A549 (cell line): ENCODE results near the gene PPP4R2. TPM values are rescaled to one million over a fixed set of nuclear protein-coding genes. Genes with fewer than 3 reads are reported as not detected.

ENCODE experiments used
- ATAC-seq, 2 experiments: fragments of 200-7000 bp in 1 of 2; fragments of >200 bp in 1 of 2; cut with Nextera tagmentation in 1 of 2; cut with Tn5 transposase in 1 of 2; 3 replicates each; pipeline versions ENCODE4 v1.8.0 to v1.9.1; 2018 to 2020; ENCODE audit warnings: mild to moderate bottlenecking in 1 of 2, moderate library complexity in 1 of 2
- CTCF ChIA-PET: fragments of 300-600 bp; sonication (Branson Sonifier 250); formaldehyde crosslinking; extraction: SDS; loops from one replicate; lab custom pipeline; 2021; ENCODE audit warnings: antibody characterized with exemption, inconsistent platforms; lab: Yijun Ruan, JAX
- POLR2A ChIA-PET: fragments of 350-600 bp; formaldehyde crosslinking; extraction: SDS; loops from one replicate; lab custom pipeline; 2021; ENCODE audit warnings: antibody characterized with exemption, inconsistent platforms; lab: Yijun Ruan, JAX
- DNase-seq, 2 experiments: peaks; one replicate each; pipeline versions ENCODE4 v3.0.0 to v3.0.0-alpha.2; 2011 to 2016; ENCODE audit warnings: low read depth in 1 of 2, low spot score in 1 of 2
- FAIRE-seq: peaks from 2 replicates; lab custom pipeline; 2011; peaks lifted over from hg19 to GRCh38; lab: Jason Lieb, UNC
- H3K27ac ChIP-seq, 2 experiments: fragments of >200 bp; sonication (Bioruptor Twin); formaldehyde crosslinking; 3 replicates each; pipeline ENCODE4 v1.5.1; 2016 to 2017
- H3K4me1 ChIP-seq: fragments of >200 bp; sonication (Bioruptor Twin); formaldehyde crosslinking; 3 replicates; pipeline ENCODE4 v1.6.1; 2016
- H3K4me2 ChIP-seq: fragments of >200 bp; sonication (Bioruptor Twin); formaldehyde crosslinking; 3 replicates; pipeline ENCODE4 v1.6.1; 2016
- H3K4me3 ChIP-seq: fragments of >200 bp; sonication (Bioruptor Twin); formaldehyde crosslinking; 3 replicates; pipeline ENCODE4 v1.5.1; 2016
- H3K9me3 ChIP-seq: fragments of >200 bp; sonication (Bioruptor Twin); formaldehyde crosslinking; 3 replicates; pipeline ENCODE4 v1.6.1; 2016
- FOSB ChIP-seq: fragments of 250-450 bp; sonication (Bioruptor Pico); IDR thresholded peaks from 2 replicates; pipeline ENCODE4 v1.5.0; 2020; ENCODE audit warnings: mild to moderate bottlenecking, moderate library complexity
- FOSL2 ChIP-seq, 2 experiments: fragments of 450-650 bp in 1 of 2; fragments of >200 bp in 1 of 2; sonication (Bioruptor Twin) in 1 of 2; formaldehyde crosslinking; IDR thresholded peaks; 2 replicates each; pipeline versions ENCODE4 v1.5.0 to v1.6.1; 2016 to 2020; ENCODE audit warnings: mild to moderate bottlenecking in 1 of 2, moderate library complexity in 1 of 2
- FOXS1 ChIP-seq: fragments of 250-450 bp; sonication (Bioruptor Pico); IDR thresholded peaks from 2 replicates; pipeline ENCODE4 v1.5.0; 2020; ENCODE audit warnings: mild to moderate bottlenecking, moderate library complexity
- HOXB13 ChIP-seq: fragments of 250-450 bp; sonication (Bioruptor Pico); IDR thresholded peaks from 2 replicates; pipeline ENCODE4 v1.5.0; 2020; ENCODE audit warnings: low read depth, mild to moderate bottlenecking, moderate library complexity
- JUN ChIP-seq, 2 experiments: fragments of >200 bp; sonication (Bioruptor Twin); formaldehyde crosslinking; IDR thresholded peaks; 2 replicates in 1 of 2; 3 replicates in 1 of 2; pipeline ENCODE4 v1.6.1; 2016 to 2017
- JUNB ChIP-seq: fragments of >200 bp; sonication (Bioruptor Twin); formaldehyde crosslinking; IDR thresholded peaks from 2 replicates; pipeline ENCODE4 v1.6.1; 2016
- MAZ ChIP-seq: fragments of 150-350 bp; IDR thresholded peaks from 2 replicates; pipeline ENCODE4 v1.6.1; 2014; ENCODE audit warnings: antibody characterized with exemption, low read depth, low read length, borderline replicate concordance
- MYC ChIP-seq: IDR thresholded peaks from 2 replicates; pipeline ENCODE4 v1.6.1; 2012; ENCODE audit warnings: mild to moderate bottlenecking, inconsistent platforms, low read length, improper control_type of control experiment, borderline replicate concordance
- NFE2L2 ChIP-seq: fragments of 150-350 bp; conservative IDR thresholded peaks from 2 replicates; pipeline ENCODE4 v1.6.1; 2014; ENCODE audit warnings: low read length
- RAD21 ChIP-seq, 2 experiments: fragments of >200 bp in 1 of 2; sonication (Bioruptor Twin) in 1 of 2; formaldehyde crosslinking in 1 of 2; IDR thresholded peaks in 1 of 2; conservative IDR thresholded peaks in 1 of 2; 2 replicates in 1 of 2; 3 replicates in 1 of 2; pipeline ENCODE4 v1.6.1; 2012 to 2018; ENCODE audit warnings: inconsistent platforms in 1 of 2
- RCOR1 ChIP-seq: fragments of 150-350 bp; IDR thresholded peaks from 2 replicates; pipeline ENCODE4 v1.6.1; 2014; ENCODE audit warnings: antibody characterized with exemption, low read length, low read depth
- RFX5 ChIP-seq: fragments of 450-650 bp; IDR thresholded peaks from 2 replicates; pipeline ENCODE4 v1.7.1; 2014; ENCODE audit warnings: antibody characterized with exemption, mild to moderate bottlenecking, moderate library complexity
- RNF2 ChIP-seq: fragments of 200-600 bp; sonication (generic); IDR thresholded peaks from 2 replicates; pipeline ENCODE4 v1.6.1; 2016; ENCODE audit warnings: low read depth, mild to moderate bottlenecking, antibody characterized with exemption, moderate library complexity, borderline replicate concordance
- SREBF2 ChIP-seq: fragments of 450-650 bp; IDR thresholded peaks from 2 replicates; pipeline ENCODE4 v1.6.1; 2014; ENCODE audit warnings: mild to moderate bottlenecking, moderate library complexity
- TP53 ChIP-seq: fragments of 250-450 bp; sonication (Bioruptor Pico); IDR thresholded peaks from 2 replicates; pipeline ENCODE4 v1.5.0; 2021; ENCODE audit warnings: mild to moderate bottlenecking, moderate library complexity
- ZFP36 ChIP-seq: fragments of 450-650 bp; IDR thresholded peaks from 2 replicates; pipeline ENCODE4 v1.6.1; 2014; ENCODE audit warnings: borderline replicate concordance; ENCODE audit not compliant: partially characterized antibody
- WGBS: methylation state at CpG from one replicate; pipeline ENCODE4 v1.1.6; 2017; ENCODE audit errors: missing lambda C conversion rate; 5-methylcytosine and 5-hydroxymethylcytosine counted together
- polyA plus RNA-seq, 4 experiments: library from polyadenylated mRNA; depleted of rRNA in 3 of 4; stranded (reverse); fragments of >200 nt; fragmentation: RNase III in 1 of 4; extraction: RNeasy Plus Mini Kit Qiagen cat#74134 plus additional on column Dnase treatment in 1 of 4; gene quantifications; 2 replicates in 3 of 4; 3 replicates in 1 of 4; pipeline ENCODE4 v1.2.3, GENCODE V29; 2011 to 2017
- TF ChIP-seq, protein P1 (sequence below): IDR thresholded peaks from 2 replicates; pipeline ENCODE4 v1.6.1; 2012
- TF ChIP-seq, protein P2 (sequence below): fragments of 250-450 bp; sonication (Bioruptor Pico); IDR thresholded peaks from 2 replicates; pipeline ENCODE4 v1.5.0; 2021; ENCODE audit warnings: mild to moderate bottlenecking, moderate library complexity, borderline replicate concordance
- TF ChIP-seq, protein P3 (sequence below): fragments of >200 bp; sonication (Bioruptor Twin); formaldehyde crosslinking; IDR thresholded peaks from 2 replicates; pipeline ENCODE4 v1.6.1; 2016
- TF ChIP-seq, protein P4 (sequence below): fragments of 150-350 bp; IDR thresholded peaks from 2 replicates; pipeline ENCODE4 v1.6.1; 2014; ENCODE audit warnings: low read depth, mild to moderate bottlenecking, low read length
- TF ChIP-seq, protein P5 (sequence below): fragments of 200-600 bp; sonication (generic); IDR thresholded peaks from 2 replicates; pipeline ENCODE4 v1.6.1; 2016; ENCODE audit warnings: antibody characterized with exemption, mild to moderate bottlenecking, moderate library complexity

The PPP4R2 gene
- polyA plus RNA-seq, 2 of the 4 experiments (the other 2 are of a cell fraction) = 39.3 to 68.4 TPM

DNA sequence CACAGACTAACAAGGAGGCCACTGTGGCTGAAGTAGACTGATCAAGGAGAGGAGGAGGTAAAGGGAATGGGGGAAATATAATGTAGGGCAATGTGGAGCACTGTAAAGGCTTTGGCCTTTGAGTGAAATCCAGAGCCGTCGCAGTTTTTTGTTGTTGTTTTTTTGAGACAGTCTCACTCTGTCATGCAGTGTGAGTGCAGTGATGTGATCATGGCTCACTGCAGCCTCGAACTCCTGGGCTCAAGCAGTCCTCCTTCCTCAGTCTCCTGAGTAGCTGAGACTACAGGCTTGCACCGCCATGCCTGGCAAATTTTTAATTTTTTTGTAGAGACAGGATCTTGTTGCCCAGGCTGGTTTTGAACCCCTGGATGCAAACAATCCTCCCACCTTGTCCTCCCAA is 32.2 kb downstream of the PPP4R2 start:
- Histone ChIP-seq H3K4me2 (peak overlapping the region; percentile 44), H3K27ac (peak overlapping the region; percentile 27 to 72; a peak in 4 of 6 replicates), H3K4me1 (peaks cover 18% of the 10 kb centered on the region), H3K9me3 (no peaks in the 10 kb centered on the region), H3K4me3 (no peak overlapping the region)
- ATAC-seq (no peak), FAIRE-seq (no peak), DNase-seq (no peak)
- WGBS = 64% methylated on average over 4 of the region's 4 CpGs
- TF ChIP-seq NFE2L2 (no peak), RCOR1 (no peak), MYC (no peak), SREBF2 (no peak), FOXS1 (CRISPR knock-in tag) (no peak), FOSB (no peak), RFX5 (no peak), JUNB (no peak), ZFP36 (no peak), RNF2 (no peak), TP53 (CRISPR knock-in tag) (no peak), MAZ (no peak), RAD21 (conservative IDR thresholded peaks at IDR 0.05 in 1 of 2, IDR thresholded peaks at IDR 0.05 in 1 of 2) (no peak), HOXB13 (CRISPR knock-in tag) (no peak)
- TF ChIP-seq, protein P1, sequence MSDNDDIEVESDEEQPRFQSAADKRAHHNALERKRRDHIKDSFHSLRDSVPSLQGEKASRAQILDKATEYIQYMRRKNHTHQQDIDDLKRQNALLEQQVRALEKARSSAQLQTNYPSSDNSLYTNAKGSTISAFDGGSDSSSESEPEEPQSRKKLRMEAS = no peak
- TF ChIP-seq, protein P2, sequence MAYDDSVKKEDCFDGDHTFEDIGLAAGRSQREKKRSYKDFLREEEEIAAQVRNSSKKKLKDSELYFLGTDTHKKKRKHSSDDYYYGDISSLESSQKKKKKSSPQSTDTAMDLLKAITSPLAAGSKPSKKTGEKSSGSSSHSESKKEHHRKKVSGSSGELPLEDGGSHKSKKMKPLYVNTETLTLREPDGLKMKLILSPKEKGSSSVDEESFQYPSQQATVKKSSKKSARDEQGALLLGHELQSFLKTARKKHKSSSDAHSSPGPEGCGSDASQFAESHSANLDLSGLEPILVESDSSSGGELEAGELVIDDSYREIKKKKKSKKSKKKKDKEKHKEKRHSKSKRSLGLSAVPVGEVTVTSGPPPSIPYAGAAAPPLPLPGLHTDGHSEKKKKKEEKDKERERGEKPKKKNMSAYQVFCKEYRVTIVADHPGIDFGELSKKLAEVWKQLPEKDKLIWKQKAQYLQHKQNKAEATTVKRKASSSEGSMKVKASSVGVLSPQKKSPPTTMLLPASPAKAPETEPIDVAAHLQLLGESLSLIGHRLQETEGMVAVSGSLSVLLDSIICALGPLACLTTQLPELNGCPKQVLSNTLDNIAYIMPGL (CRISPR knock-in tag) = no peak
- TF ChIP-seq, protein P3, sequence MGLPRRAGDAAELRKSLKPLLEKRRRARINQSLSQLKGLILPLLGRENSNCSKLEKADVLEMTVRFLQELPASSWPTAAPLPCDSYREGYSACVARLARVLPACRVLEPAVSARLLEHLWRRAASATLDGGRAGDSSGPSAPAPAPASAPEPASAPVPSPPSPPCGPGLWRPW = no peak
- TF ChIP-seq, protein P4, sequence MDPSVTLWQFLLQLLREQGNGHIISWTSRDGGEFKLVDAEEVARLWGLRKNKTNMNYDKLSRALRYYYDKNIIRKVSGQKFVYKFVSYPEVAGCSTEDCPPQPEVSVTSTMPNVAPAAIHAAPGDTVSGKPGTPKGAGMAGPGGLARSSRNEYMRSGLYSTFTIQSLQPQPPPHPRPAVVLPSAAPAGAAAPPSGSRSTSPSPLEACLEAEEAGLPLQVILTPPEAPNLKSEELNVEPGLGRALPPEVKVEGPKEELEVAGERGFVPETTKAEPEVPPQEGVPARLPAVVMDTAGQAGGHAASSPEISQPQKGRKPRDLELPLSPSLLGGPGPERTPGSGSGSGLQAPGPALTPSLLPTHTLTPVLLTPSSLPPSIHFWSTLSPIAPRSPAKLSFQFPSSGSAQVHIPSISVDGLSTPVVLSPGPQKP = no peak
- TF ChIP-seq, protein P5, sequence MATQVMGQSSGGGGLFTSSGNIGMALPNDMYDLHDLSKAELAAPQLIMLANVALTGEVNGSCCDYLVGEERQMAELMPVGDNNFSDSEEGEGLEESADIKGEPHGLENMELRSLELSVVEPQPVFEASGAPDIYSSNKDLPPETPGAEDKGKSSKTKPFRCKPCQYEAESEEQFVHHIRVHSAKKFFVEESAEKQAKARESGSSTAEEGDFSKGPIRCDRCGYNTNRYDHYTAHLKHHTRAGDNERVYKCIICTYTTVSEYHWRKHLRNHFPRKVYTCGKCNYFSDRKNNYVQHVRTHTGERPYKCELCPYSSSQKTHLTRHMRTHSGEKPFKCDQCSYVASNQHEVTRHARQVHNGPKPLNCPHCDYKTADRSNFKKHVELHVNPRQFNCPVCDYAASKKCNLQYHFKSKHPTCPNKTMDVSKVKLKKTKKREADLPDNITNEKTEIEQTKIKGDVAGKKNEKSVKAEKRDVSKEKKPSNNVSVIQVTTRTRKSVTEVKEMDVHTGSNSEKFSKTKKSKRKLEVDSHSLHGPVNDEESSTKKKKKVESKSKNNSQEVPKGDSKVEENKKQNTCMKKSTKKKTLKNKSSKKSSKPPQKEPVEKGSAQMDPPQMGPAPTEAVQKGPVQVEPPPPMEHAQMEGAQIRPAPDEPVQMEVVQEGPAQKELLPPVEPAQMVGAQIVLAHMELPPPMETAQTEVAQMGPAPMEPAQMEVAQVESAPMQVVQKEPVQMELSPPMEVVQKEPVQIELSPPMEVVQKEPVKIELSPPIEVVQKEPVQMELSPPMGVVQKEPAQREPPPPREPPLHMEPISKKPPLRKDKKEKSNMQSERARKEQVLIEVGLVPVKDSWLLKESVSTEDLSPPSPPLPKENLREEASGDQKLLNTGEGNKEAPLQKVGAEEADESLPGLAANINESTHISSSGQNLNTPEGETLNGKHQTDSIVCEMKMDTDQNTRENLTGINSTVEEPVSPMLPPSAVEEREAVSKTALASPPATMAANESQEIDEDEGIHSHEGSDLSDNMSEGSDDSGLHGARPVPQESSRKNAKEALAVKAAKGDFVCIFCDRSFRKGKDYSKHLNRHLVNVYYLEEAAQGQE = no peak
- CTCF ChIA-PET = interaction anchor here (1.5 kb wide), 1 partner anchor 27 kb away, joined by 5 read pairs; no protein-coding TSS in a partner anchor
- POLR2A ChIA-PET = no interaction called here

DNA sequence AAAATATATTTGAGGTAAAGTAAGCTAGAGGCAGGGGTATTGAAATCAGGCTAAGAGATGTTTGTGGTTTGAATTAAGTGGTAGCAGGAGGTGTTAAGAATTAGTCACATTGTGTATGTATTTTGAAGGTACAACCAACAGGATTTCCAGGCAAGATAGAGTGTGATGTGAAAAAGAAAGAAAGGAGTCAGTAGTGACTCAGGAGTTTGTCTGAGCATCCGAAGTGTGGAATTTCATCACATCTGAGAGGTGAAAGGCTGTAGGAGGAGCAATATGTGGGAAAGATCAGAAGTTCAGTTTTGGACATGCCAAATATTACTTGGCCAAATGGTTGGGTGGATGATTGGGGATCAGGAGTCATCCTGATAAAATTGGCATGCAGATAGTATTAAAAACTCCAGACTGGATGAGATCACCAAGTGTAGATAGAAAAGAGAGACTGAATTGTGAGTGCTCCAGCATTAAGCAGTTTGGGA is 32.7 kb downstream of the PPP4R2 start:
- 3% methylated on average over 1 of the region's 1 CpG for WGBS
- peak; percentile 12 to 43 for DNase-seq
- TF ChIP-seq FOSL2 (IDR thresholded peaks at IDR 0.05) = no peak
- TF ChIP-seq FOSL2 (CRISPR knock-in tag; IDR thresholded peaks at IDR 0.05) = peak; percentile 38
- TF ChIP-seq JUN (IDR thresholded peaks at IDR 0.05) = no peak
- TF ChIP-seq, all 56 proteins: peak for 1
- H3K4me3 ChIP-seq = no peak overlapping the region
- POLR2A ChIA-PET = no interaction called here
- CTCF ChIA-PET = interaction anchor here (1.5 kb wide), 1 partner anchor 27 kb away, joined by 5 read pairs; no protein-coding TSS in a partner anchor
- H3K4me2 ChIP-seq = peak overlapping the region; percentile 44
- ATAC-seq = peak; percentile 89 to 92
- H3K27ac ChIP-seq = peak overlapping the region; percentile 27 to 72; a peak in 4 of 6 replicates
- no peak for FAIRE-seq
- peaks cover 18% of the 10 kb centered on the region for H3K4me1 ChIP-seq
- no peaks in the 10 kb centered on the region for H3K9me3 ChIP-seq
